ENCODE measurements around the gene GRAPL.
"Not testable (repeated sequence)": the region's sequence is repeated elsewhere in the genome, so short reads cannot be mapped to it uniquely, and the experiment has no call there.

GRCh38 chr17:19135391-19135790 is 8.0 kb downstream of the GRAPL start:
- TF ChIP-seq CTCF (IDR thresholded peaks at IDR 0.05; ENCODE audit: low read depth, low read length); EZH2phosphoT487 (IDR thresholded peaks at IDR 0.05; ENCODE audit: low read depth): not testable (repeated sequence)

Measured in OCI-LY3 (cell line).